Liver (tissue), 9 donors: ENCODE data around the gene SMYD1. TPM values are rescaled to one million over a fixed set of nuclear protein-coding genes. Genes with fewer than 3 reads are reported as not detected.

Source experiments
- DNase-seq: peaks from one replicate; pipeline ENCODE4 v3.0.0-alpha.2; 2017; ENCODE audit warnings: low spot score
- H3K27ac ChIP-seq, 2 donors: one replicate each; pipeline ENCODE4 v1.7.0; 2013; ENCODE audit warnings: inconsistent platforms in 2 of 2, low read length in 2 of 2, control low read depth in 1 of 2, low read depth in 1 of 2, mild to moderate bottlenecking in 1 of 2
- H3K27me3 ChIP-seq, 4 donors: one replicate each; pipeline versions ENCODE4 v1.6.1 to v1.7.0; 2013; ENCODE audit warnings: low read length in 3 of 4, inconsistent platforms in 1 of 4, mild to moderate bottlenecking in 1 of 4, moderate library complexity in 1 of 4; ENCODE audit not compliant: control insufficient read depth in 4 of 4, insufficient read depth in 4 of 4
- H3K36me3 ChIP-seq, 4 donors: one replicate each; pipeline versions ENCODE4 v1.6.1 to v1.7.0; 2013; ENCODE audit warnings: low read length in 3 of 4, mild to moderate bottlenecking in 3 of 4, low read depth in 1 of 4, moderate library complexity in 1 of 4; ENCODE audit not compliant: control insufficient read depth in 4 of 4, insufficient read depth in 3 of 4
- H3K4me1 ChIP-seq, 4 donors: one replicate each; pipeline versions ENCODE4 v1.6.1 to v1.7.0; 2013; ENCODE audit warnings: low read length in 3 of 4, mild to moderate bottlenecking in 3 of 4, moderate library complexity in 1 of 4; ENCODE audit not compliant: control insufficient read depth in 4 of 4, insufficient read depth in 4 of 4
- H3K4me3 ChIP-seq, 3 donors: one replicate each; pipeline versions ENCODE4 v1.6.1 to v1.7.0; 2013; ENCODE audit warnings: low read length in 3 of 3, control low read depth in 1 of 3, low read depth in 1 of 3, mild to moderate bottlenecking in 1 of 3
- H3K9ac ChIP-seq, 2 donors: one replicate each; pipeline ENCODE4 v1.7.0; 2013; ENCODE audit warnings: low read length in 2 of 2, mild to moderate bottlenecking in 2 of 2, moderate library complexity in 2 of 2, control low read depth in 1 of 2, low read depth in 1 of 2
- H3K9me3 ChIP-seq, 4 donors: one replicate each; pipeline versions ENCODE4 v1.6.1 to v1.7.0; 2013; ENCODE audit warnings: low read length in 3 of 4; ENCODE audit not compliant: control insufficient read depth in 4 of 4
- ATF3 ChIP-seq: IDR thresholded peaks from 2 replicates; pipeline ENCODE4 v1.6.1; 2016; ENCODE audit warnings: antibody characterized with exemption
- CTCF ChIP-seq: fragments of 150-350 bp; IDR thresholded peaks from 2 replicates; pipeline ENCODE4 v1.5.1; 2017; ENCODE audit warnings: improper control_type of control experiment, low read depth, low read length; ENCODE audit not compliant: missing input control
- FOXA1 ChIP-seq: IDR thresholded peaks from 2 replicates; pipeline ENCODE4 v1.6.1; 2016; ENCODE audit warnings: antibody characterized with exemption
- FOXA2 ChIP-seq: IDR thresholded peaks from 2 replicates; pipeline ENCODE4 v1.6.1; 2016; ENCODE audit warnings: antibody characterized with exemption
- GABPA ChIP-seq, 2 donors: IDR thresholded peaks in 1 of 2; conservative IDR thresholded peaks in 1 of 2; 2 replicates each; pipeline ENCODE4 v1.6.1; 2016; ENCODE audit warnings: antibody characterized with exemption in 2 of 2, mild to moderate bottlenecking in 1 of 2, moderate library complexity in 1 of 2
- HNF4A ChIP-seq, 2 donors: conservative IDR thresholded peaks; 2 replicates each; pipeline ENCODE4 v1.6.1; 2016; ENCODE audit warnings: antibody characterized with exemption in 2 of 2, mild to moderate bottlenecking in 2 of 2
- HNF4G ChIP-seq: IDR thresholded peaks from 2 replicates; pipeline ENCODE4 v1.6.1; 2016; ENCODE audit warnings: antibody characterized with exemption
- JUND ChIP-seq, 2 donors: IDR thresholded peaks; 2 replicates each; pipeline ENCODE4 v1.6.1; 2016; ENCODE audit warnings: antibody characterized with exemption in 2 of 2
- MAX ChIP-seq: IDR thresholded peaks from 2 replicates; pipeline ENCODE4 v1.6.1; 2016; ENCODE audit warnings: antibody characterized with exemption
- NR2F2 ChIP-seq: IDR thresholded peaks from 2 replicates; pipeline ENCODE4 v1.6.1; 2016; ENCODE audit warnings: antibody characterized with exemption
- RAD21 ChIP-seq, 2 donors: IDR thresholded peaks; 2 replicates each; pipeline ENCODE4 v1.6.1; 2016; ENCODE audit warnings: antibody characterized with exemption in 2 of 2, mild to moderate bottlenecking in 2 of 2
- REST ChIP-seq: IDR thresholded peaks from 2 replicates; pipeline ENCODE4 v1.6.1; 2016; ENCODE audit warnings: antibody characterized with exemption, mild to moderate bottlenecking
- RXRA ChIP-seq, 2 donors: IDR thresholded peaks; 2 replicates each; pipeline ENCODE4 v1.6.1; 2017 to 2018; ENCODE audit warnings: antibody characterized with exemption in 2 of 2, mild to moderate bottlenecking in 1 of 2
- SP1 ChIP-seq: IDR thresholded peaks from 2 replicates; pipeline ENCODE4 v1.6.1; 2018; ENCODE audit warnings: antibody characterized with exemption, mild to moderate bottlenecking
- TAF1 ChIP-seq: conservative IDR thresholded peaks from 2 replicates; pipeline ENCODE4 v1.6.1; 2016; ENCODE audit warnings: antibody characterized with exemption, mild to moderate bottlenecking
- YY1 ChIP-seq: IDR thresholded peaks from 2 replicates; pipeline ENCODE4 v1.6.1; 2016; ENCODE audit warnings: antibody characterized with exemption, mild to moderate bottlenecking
- ZBTB33 ChIP-seq: IDR thresholded peaks from 2 replicates; pipeline ENCODE4 v1.6.1; 2016; ENCODE audit warnings: antibody characterized with exemption
- WGBS: extraction: QIAGEN DNeasy Blood & Tissue Kit; methylation state at CpG from one replicate; pipeline ENCODE4 v1.1.7; 2013; 5-methylcytosine and 5-hydroxymethylcytosine counted together
- polyA plus RNA-seq, 2 donors: library from polyadenylated mRNA; stranded (reverse) in 1 of 2; unstranded in 1 of 2; fragments of 200-250 nt in 1 of 2; fragments of >200 nt in 1 of 2; fragmentation: Nextera tagmentation in 1 of 2; extraction: Ambion mirVana in 1 of 2; gene quantifications; one replicate each; pipeline versions ENCODE4 v1.2.1 to v1.2.3, GENCODE V29; 2013 to 2015
- total RNA-seq, 2 donors: library from RNA; depleted of rRNA; stranded (reverse); fragments of >200 nt; gene quantifications; one replicate each; pipeline ENCODE4 v1.2.3, GENCODE V29; 2014
- donor health status: healthy.
- donor health status: healthy.
- donor health status: healthy.
- donor health status: healthy.
- donor health status: healthy.

The SMYD1 gene
- total and polyA plus RNA-seq, 4 donors: not detected

- TF ChIP-seq MAX: no peak
These were observed 11.1 kb downstream of the SMYD1 start (continued) for GRCh38 chr2:88078643-88079172.

- DNase-seq: no peak
- Histone ChIP-seq H3K36me3 (no peaks in the 10 kb centered on the region), H3K9me3 (no peaks in the 10 kb centered on the region), H3K4me1 (no peaks in the 10 kb centered on the region), H3K27me3 (no peaks in the 10 kb centered on the region), H3K4me3 (no peak overlapping the region), H3K27ac (no peak overlapping the region), H3K9ac (no peak overlapping the region)
- 86% methylated on average over 2 of the region's 2 CpGs for WGBS
- TF ChIP-seq HNF4G (no peak), YY1 (no peak), FOXA1 (no peak), SP1 (no peak), TAF1 (no peak), FOXA2 (no peak), MAX (no peak)
These were observed 12.9 kb downstream of the SMYD1 start for GRCh38 chr2:88080545-88080944.

GRCh38 chr2:88081924-88082608, 14.4 kb downstream of the SMYD1 start:
- no peak for DNase-seq
- H3K4me1 ChIP-seq: no peaks in the 10 kb centered on the region
- H3K36me3 ChIP-seq: no peaks in the 10 kb centered on the region
- TF ChIP-seq YY1 (no peak), GABPA (IDR thresholded peaks at IDR 0.05 in 1 of 2, conservative IDR thresholded peaks at IDR 0.05 in 1 of 2) (no peak), HNF4G (no peak), FOXA2 (no peak)
- WGBS: 83% methylated on average over 4 of the region's 4 CpGs
- H3K27ac ChIP-seq: no peak overlapping the region
- H3K4me3 ChIP-seq: no peak overlapping the region
- no peaks in the 10 kb centered on the region for H3K9me3 ChIP-seq
- no peaks in the 10 kb centered on the region for H3K27me3 ChIP-seq
- no peak overlapping the region for H3K9ac ChIP-seq

- WGBS: 91% methylated on average over 1 of the region's 1 CpG
- Histone ChIP-seq H3K27me3 (no peaks in the 10 kb centered on the region), H3K4me1 (no peaks in the 10 kb centered on the region), H3K9ac (no peak overlapping the region), H3K27ac (no peak overlapping the region), H3K9me3 (no peaks in the 10 kb centered on the region), H3K36me3 (no peaks in the 10 kb centered on the region), H3K4me3 (no peak overlapping the region)
- DNase-seq: no peak
- TF ChIP-seq HNF4G (no peak), SP1 (no peak), YY1 (no peak), TAF1 (no peak), RAD21 (IDR thresholded peaks at IDR 0.05) (no peak), FOXA1 (no peak), HNF4A (conservative IDR thresholded peaks at IDR 0.05) (no peak), GABPA (IDR thresholded peaks at IDR 0.05 in 1 of 2, conservative IDR thresholded peaks at IDR 0.05 in 1 of 2) (no peak), MAX (no peak), JUND (IDR thresholded peaks at IDR 0.05) (no peak), ZBTB33 (no peak), CTCF (no peak), ATF3 (no peak), REST (no peak), RXRA (IDR thresholded peaks at IDR 0.05) (no peak), NR2F2 (no peak)
These were observed 15.2 kb downstream of the SMYD1 start for GRCh38 chr2:88082781-88083180.
